Upper lobe of left lung (tissue), 6 donors: ENCODE data around the gene STX16. TPM values are rescaled to one million over a fixed set of nuclear protein-coding genes. Genes with fewer than 3 reads are reported as not detected.
A peak's percentile ranks its signal among the peaks of the same experiment; 100 is the strongest.

Source experiments
- ATAC-seq, 2 donors: fragments of 200-7000 bp; cut with Tn5 transposase; one replicate each; pipeline ENCODE4 v1.9.1; 2022; ENCODE audit warnings: mild to moderate bottlenecking in 2 of 2, moderate library complexity in 2 of 2; ENCODE audit not compliant: low FRiP score in 2 of 2
- DNase-seq, 2 donors: peaks; one replicate each; pipeline ENCODE4 v3.0.0-alpha.2; 2019 to 2020
- H3K27ac ChIP-seq, 4 donors: fragments of 200-600 bp; sonication (generic); one replicate each; pipeline ENCODE4 v1.5.1; 2016 to 2019
- H3K27me3 ChIP-seq, 4 donors: fragments of 200-600 bp; sonication (generic); one replicate each; pipeline ENCODE4 v1.5.1; 2017 to 2019
- H3K36me3 ChIP-seq, 4 donors: fragments of 200-600 bp; sonication (generic); one replicate each; pipeline ENCODE4 v1.5.1; 2016 to 2019
- H3K4me1 ChIP-seq, 4 donors: fragments of 200-600 bp; sonication (generic); one replicate each; pipeline ENCODE4 v1.5.1; 2018 to 2019
- H3K4me3 ChIP-seq, 4 donors: fragments of 200-600 bp; sonication (generic); one replicate each; pipeline ENCODE4 v1.5.1; 2017 to 2019; ENCODE audit warnings: mild to moderate bottlenecking in 2 of 4, moderate library complexity in 1 of 4
- H3K9me3 ChIP-seq, 4 donors: fragments of 200-600 bp; sonication (generic); one replicate each; pipeline ENCODE4 v1.5.1; 2018 to 2019
- EP300 ChIP-seq, 4 donors: sonication (generic); formaldehyde crosslinking; IDR thresholded peaks; one replicate each; pipeline ENCODE4 v1.5.1; 2017; ENCODE audit warnings: antibody characterized with exemption in 4 of 4, control low read depth in 2 of 4
- POLR2A ChIP-seq, 4 donors: fragments of 450-650 bp; IDR thresholded peaks; one replicate each; pipeline ENCODE4 v1.5.1; 2016 to 2017; ENCODE audit warnings: antibody characterized with exemption in 4 of 4, mild to moderate bottlenecking in 2 of 4
- POLR2AphosphoS5 ChIP-seq, 2 donors: sonication (generic); formaldehyde crosslinking; IDR thresholded peaks; one replicate each; pipeline ENCODE4 v1.5.1; 2017; ENCODE audit warnings: antibody characterized with exemption in 2 of 2
- WGBS, 2 donors: methylation state at CpG; one replicate each; pipeline ENCODE4 v1.1.5; 2017 to 2018; 5-methylcytosine and 5-hydroxymethylcytosine counted together
- total RNA-seq, 6 donors: library from RNA; depleted of rRNA in 4 of 6; stranded (reverse); fragments of >200 nt in 4 of 6; gene quantifications; one replicate each; pipeline versions ENCODE4 v1.1.0 to v1.2.1, GENCODE V29; 2016 to 2021
- TF ChIP-seq, protein P1 (sequence below), 6 experiments: fragments of 450-650 bp in 4 of 6; fragments of 200-600 bp in 2 of 6; sonication (generic) in 2 of 6; IDR thresholded peaks; one replicate each; pipeline ENCODE4 v1.5.1; 2016 to 2019; ENCODE audit warnings: antibody characterized with exemption in 6 of 6
- donor health status: DM: no; HTN: no; CAD: no; lungs with moderate emphysema.
- donor health status: DM: no; HTN: yes; CAD: no; lungs with severe emphysema.

The STX16 gene
- total RNA-seq, 6 donors from 2014 or later = 42.1 to 469 (median 64.7) TPM

DNA sequence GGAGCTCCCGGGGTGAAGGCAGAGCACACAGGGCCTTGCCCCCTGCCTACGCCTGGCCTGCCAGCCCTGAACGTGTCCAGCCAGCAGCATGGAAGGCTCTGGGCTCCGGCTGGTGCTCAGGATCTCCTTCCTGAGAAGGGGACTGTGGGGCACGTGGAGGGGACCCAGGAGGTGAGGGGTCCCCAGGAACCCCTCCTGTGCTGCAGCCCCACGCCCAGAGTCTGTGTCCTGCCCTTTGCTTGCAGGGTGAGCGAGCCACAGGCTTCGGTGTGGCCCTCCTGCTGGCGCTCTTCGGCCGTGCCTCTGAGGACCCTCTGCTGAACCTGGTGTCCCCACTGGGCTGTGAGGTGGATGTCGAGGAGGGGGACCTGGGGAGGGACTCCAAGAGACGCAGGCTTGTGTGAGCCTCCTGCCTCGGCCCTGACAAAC is 63.9 kb downstream of the STX16 start:
- no peak overlapping the region for H3K27ac ChIP-seq
- no peaks in the 10 kb centered on the region for H3K9me3 ChIP-seq
- H3K4me1 ChIP-seq = no peaks in the 10 kb centered on the region
- 89 to 95% methylated on average over 8 to 13 of the region's 14 CpGs for WGBS, 2 donors
- no peak for DNase-seq
- TF ChIP-seq EP300 (IDR thresholded peaks at IDR 0.05) (no peak), POLR2AphosphoS5 (IDR thresholded peaks at IDR 0.05) (no peak), POLR2A (IDR thresholded peaks at IDR 0.05) (no peak)
- TF ChIP-seq, protein P1, sequence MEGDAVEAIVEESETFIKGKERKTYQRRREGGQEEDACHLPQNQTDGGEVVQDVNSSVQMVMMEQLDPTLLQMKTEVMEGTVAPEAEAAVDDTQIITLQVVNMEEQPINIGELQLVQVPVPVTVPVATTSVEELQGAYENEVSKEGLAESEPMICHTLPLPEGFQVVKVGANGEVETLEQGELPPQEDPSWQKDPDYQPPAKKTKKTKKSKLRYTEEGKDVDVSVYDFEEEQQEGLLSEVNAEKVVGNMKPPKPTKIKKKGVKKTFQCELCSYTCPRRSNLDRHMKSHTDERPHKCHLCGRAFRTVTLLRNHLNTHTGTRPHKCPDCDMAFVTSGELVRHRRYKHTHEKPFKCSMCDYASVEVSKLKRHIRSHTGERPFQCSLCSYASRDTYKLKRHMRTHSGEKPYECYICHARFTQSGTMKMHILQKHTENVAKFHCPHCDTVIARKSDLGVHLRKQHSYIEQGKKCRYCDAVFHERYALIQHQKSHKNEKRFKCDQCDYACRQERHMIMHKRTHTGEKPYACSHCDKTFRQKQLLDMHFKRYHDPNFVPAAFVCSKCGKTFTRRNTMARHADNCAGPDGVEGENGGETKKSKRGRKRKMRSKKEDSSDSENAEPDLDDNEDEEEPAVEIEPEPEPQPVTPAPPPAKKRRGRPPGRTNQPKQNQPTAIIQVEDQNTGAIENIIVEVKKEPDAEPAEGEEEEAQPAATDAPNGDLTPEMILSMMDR (IDR thresholded peaks at IDR 0.05) = no peak
- no peak for ATAC-seq
- H3K4me3 ChIP-seq = no peak overlapping the region
- no peaks in the 10 kb centered on the region for H3K27me3 ChIP-seq
- peaks cover 0 to 13% (median 6%) of the 10 kb centered on the region in 4 donors for H3K36me3 ChIP-seq

DNA sequence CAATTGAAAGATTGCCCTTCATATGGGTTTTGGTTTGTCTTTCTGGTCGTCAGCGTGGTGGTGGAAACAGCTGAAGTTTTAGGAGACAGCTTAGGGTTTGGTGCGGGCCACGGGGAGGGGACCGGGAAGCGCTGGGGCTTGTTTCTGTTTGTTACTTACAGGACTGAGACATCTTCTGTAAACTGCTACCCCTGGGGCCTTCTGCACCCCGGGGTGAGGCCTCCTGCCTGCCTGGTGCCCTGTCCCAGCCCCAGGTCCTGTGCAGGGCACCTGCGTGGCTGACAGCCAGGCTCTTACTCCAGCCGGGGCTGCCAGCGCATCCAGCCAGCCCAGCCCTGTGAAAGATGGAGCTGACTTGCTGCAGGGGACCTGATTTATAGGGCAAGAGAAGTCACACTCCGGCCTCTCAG is 64.3 kb downstream of the STX16 start:
- no peak for TF ChIP-seq POLR2A (IDR thresholded peaks at IDR 0.05)
- no peak for TF ChIP-seq POLR2AphosphoS5 (IDR thresholded peaks at IDR 0.05)
- TF ChIP-seq, protein P1 (IDR thresholded peaks at IDR 0.05) = no peak
- TF ChIP-seq EP300 (IDR thresholded peaks at IDR 0.05) = no peak
- DNase-seq = no peak
- Histone ChIP-seq H3K4me3 (no peak overlapping the region), H3K27ac (no peak overlapping the region), H3K27me3 (no peaks in the 10 kb centered on the region), H3K4me1 (no peaks in the 10 kb centered on the region), H3K9me3 (no peaks in the 10 kb centered on the region), H3K36me3 (peaks cover 0 to 12% (median 6%) of the 10 kb centered on the region in 4 donors)
- ATAC-seq = no peak
- WGBS, 2 donors = 89% methylated on average over 11 of the region's 11 CpGs

DNA sequence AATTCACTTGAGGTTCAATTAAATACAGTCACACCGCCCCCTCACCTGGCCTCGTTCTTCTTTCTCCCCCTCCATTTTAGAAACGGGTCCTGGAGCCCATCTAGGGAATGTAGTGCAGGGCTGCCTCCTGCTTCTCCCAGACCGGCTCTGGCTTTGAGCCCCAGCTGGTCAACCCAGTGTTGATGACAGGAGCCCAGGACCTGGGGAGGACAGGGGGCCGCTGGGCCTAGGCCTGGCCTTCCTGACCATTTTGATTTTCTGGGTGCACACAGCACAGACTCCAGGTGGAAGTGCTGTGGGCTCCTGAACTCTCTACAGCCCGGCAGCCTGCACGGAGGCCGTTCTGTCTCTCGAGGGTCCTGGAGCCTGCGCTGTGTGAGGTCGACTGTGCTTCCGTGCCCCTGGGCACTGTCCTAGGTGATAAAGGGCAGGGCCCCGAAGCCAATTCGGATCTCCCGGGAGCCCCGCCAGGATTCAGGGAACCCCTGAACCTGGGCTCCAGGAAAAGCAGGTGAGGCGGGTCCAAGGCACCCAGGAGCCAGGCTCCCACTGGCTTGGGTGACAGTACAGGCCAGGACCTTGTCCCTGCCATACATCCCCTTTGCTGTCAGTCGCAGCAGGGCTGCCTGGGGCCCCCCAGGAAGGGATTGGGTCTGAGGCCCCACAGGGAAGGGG is 64.9 kb downstream of the STX16 start:
- Histone ChIP-seq H3K4me1 (no peaks in the 10 kb centered on the region), H3K36me3 (peaks cover 0 to 12% (median 4%) of the 10 kb centered on the region in 4 donors), H3K4me3 (no peak overlapping the region), H3K27ac (no peak overlapping the region), H3K27me3 (no peaks in the 10 kb centered on the region), H3K9me3 (no peaks in the 10 kb centered on the region)
- TF ChIP-seq EP300 (IDR thresholded peaks at IDR 0.05) (no peak), POLR2AphosphoS5 (IDR thresholded peaks at IDR 0.05) (no peak), POLR2A (IDR thresholded peaks at IDR 0.05) (no peak)
- TF ChIP-seq, protein P1 (IDR thresholded peaks at IDR 0.05) = no peak
- ATAC-seq = no peak
- WGBS, 2 donors = 81 to 93% methylated on average over 5 to 12 of the region's 18 CpGs
- no peak for DNase-seq

DNA sequence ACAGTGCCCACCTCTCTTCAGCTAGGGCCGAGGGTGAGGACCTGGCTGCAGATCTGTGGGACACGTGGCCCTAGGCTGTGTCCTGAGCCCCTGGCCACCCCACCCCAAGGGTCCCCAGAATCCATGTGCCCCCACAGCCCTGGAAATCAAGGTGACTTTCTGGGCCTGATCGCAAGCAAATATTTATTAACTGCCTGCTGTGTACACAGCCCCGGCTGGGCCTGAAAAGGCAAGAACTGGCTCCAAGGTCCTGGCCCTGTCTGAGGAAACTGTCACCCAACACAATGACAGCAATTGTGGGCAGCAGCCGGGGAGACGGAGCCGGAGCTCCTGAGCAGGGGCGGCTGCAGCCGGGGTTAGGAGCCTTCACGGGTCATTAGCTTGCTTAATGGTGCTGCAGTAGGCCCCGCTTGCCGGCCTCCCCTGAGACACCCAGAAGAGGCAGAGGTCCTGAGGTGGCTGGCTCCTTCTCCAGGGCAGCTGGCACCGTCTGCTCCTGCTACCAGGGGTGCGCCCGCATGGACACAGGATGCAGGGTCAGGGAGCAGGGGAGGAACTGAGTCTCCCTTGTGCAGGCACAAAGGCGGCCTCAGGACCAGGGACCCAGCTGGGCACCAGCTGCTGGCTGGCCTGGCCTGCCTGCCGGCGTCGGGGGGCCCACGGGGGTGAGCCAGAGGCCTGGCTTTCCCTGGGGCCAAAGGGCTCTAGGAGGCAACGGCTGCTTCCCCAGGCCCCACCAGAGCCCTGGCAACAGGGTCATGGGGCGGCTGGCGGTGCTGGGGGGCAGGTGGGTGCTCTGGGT is 65.6 kb downstream of the STX16 start:
- Histone ChIP-seq H3K27ac (no peak overlapping the region), H3K36me3 (peaks cover 0 to 12% (median 4%) of the 10 kb centered on the region in 4 donors), H3K9me3 (no peaks in the 10 kb centered on the region), H3K4me3 (no peak overlapping the region), H3K27me3 (no peaks in the 10 kb centered on the region), H3K4me1 (no peaks in the 10 kb centered on the region)
- 80 to 100% methylated on average over 2 to 19 of the region's 23 CpGs for WGBS, 2 donors
- no peak for DNase-seq
- TF ChIP-seq EP300 (IDR thresholded peaks at IDR 0.05) = no peak
- no peak for ATAC-seq

DNA sequence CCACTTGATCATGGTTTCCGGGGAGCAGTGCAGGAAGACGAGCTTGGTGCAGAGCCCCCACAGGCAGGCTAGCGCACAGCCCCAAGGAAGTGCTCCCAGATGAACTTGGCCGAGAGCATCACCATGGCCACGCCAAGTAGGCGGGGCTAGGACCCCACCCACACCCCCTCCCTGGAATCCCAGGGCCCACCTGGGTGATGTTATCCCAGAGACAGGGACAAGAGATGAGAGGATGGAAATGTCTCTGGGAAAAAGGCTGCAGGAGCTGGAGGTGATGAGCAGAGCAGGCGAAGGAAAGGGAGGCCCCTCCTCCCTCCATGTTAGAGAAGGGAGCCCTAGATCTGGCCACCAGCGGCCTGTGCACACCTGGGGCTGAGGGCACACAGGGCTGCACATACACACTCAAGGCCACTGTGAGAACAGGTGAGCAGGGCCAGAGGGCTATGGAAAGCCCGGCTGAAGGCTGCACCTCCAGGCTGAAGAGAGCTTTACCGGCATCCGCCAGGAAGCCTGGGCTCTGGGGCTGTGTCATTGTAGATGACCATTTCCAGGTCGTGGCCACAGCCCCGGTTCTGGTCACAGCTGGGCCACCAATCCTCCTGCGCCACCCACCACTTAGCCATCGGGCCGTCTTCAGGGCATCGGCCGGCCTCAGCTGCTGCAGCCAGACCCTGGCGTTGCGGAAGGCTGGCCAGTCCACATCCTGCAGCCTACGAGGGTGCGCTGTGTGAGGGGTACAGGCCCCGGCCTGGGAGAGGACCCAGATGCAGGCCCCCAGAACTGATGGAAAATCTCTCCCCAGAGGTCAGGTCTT is 66.4 kb downstream of the STX16 start:
- H3K36me3 ChIP-seq = peaks cover 0 to 12% (median 4%) of the 10 kb centered on the region in 4 donors
- H3K27me3 ChIP-seq = no peaks in the 10 kb centered on the region
- 66 to 82% methylated on average over 9 to 18 of the region's 23 CpGs for WGBS, 2 donors
- H3K27ac ChIP-seq = no peak overlapping the region
- H3K9me3 ChIP-seq = no peaks in the 10 kb centered on the region
- H3K4me1 ChIP-seq = no peaks in the 10 kb centered on the region
- DNase-seq (peak in 1 of 2 donors; percentile 18), ATAC-seq (no peak)
- H3K4me3 ChIP-seq = no peak overlapping the region
- no peak for TF ChIP-seq EP300 (IDR thresholded peaks at IDR 0.05)
- no peak for TF ChIP-seq POLR2AphosphoS5 (IDR thresholded peaks at IDR 0.05)
- TF ChIP-seq, protein P1 (IDR thresholded peaks at IDR 0.05) = no peak
- TF ChIP-seq POLR2A (IDR thresholded peaks at IDR 0.05) = no peak
